Cardiac fibroblast (primary cell): ENCODE measurements around the gene RPL6.
A peak's percentile ranks its signal among the peaks of the same experiment; 100 is the strongest.

ENCODE experiments used
- DNase-seq, 2 donors: peaks; one replicate each; pipeline versions ENCODE4 v3.0.0 to v3.0.0-alpha.2; 2010; ENCODE audit warnings: low read depth in 2 of 2
- H3K4me3 ChIP-seq, 2 donors: replicated peaks in 1 of 2; 1 replicate in 1 of 2; 2 replicates in 1 of 2; pipeline ENCODE4 v1.5.1; 2011; ENCODE audit warnings: low read depth in 2 of 2, low read length in 2 of 2, mild to moderate bottlenecking in 2 of 2, moderate library complexity in 1 of 2
- CTCF ChIP-seq: IDR thresholded peaks from one replicate; pipeline ENCODE4 v1.5.1; 2011; ENCODE audit warnings: low read depth, mild to moderate bottlenecking, low read length, inconsistent platforms

Gene RPL6

GRCh38 chr12:112370868-112371510 is 38.4 kb downstream of the RPL6 start:
- TF ChIP-seq CTCF, result no peak
- no peak overlapping the region for H3K4me3 ChIP-seq
- DNase-seq, result no peak

GRCh38 chr12:112370199-112370598 is 39.2 kb downstream of the RPL6 start:
- H3K4me3 ChIP-seq, result no peak overlapping the region
- TF ChIP-seq CTCF, result no peak
- peak; percentile 22 to 27 for DNase-seq

- DNase-seq, result peak in 1 of 2 donors; percentile 15
- no peak overlapping the region for H3K4me3 ChIP-seq
- no peak for TF ChIP-seq CTCF
Observed at GRCh38 chr12:112368856-112369255, 40.5 kb downstream of the RPL6 start.

GRCh38 chr12:112367965-112368364 is 41.4 kb downstream of the RPL6 start:
- TF ChIP-seq CTCF, result no peak
- DNase-seq, result no peak
- H3K4me3 ChIP-seq, result no peak overlapping the region

- H3K4me3 ChIP-seq, result no peak overlapping the region
- no peak for TF ChIP-seq CTCF
- no peak for DNase-seq
Observed at GRCh38 chr12:112362310-112362709, 47.1 kb downstream of the RPL6 start.

GRCh38 chr12:112361271-112361670 is 48.1 kb downstream of the RPL6 start:
- TF ChIP-seq CTCF, result no peak
- H3K4me3 ChIP-seq, result no peak overlapping the region
- no peak for DNase-seq

GRCh38 chr12:112359290-112359689 is 50.1 kb downstream of the RPL6 start:
- no peak for TF ChIP-seq CTCF
- no peak for DNase-seq
- H3K4me3 ChIP-seq, result no peak overlapping the region
